ENCODE measurements around the gene FLAD1.

FLAD1 gene

GRCh38 chr1:154974102-154974807 is 8.9 kb upstream of the FLAD1 start, which contains the start of gene CKS1B (continued):
- no peak for TF ChIP-seq ZNF704 (tag by site-specific recombination; IDR thresholded peaks at IDR 0.05)
- TF ChIP-seq ZNF112 (tag by site-specific recombination; IDR thresholded peaks at IDR 0.05) = no peak
- no peak for TF ChIP-seq ZNF404 (tag by site-specific recombination; IDR thresholded peaks at IDR 0.05)
- TF ChIP-seq ZNF10 (tag by site-specific recombination; IDR thresholded peaks at IDR 0.05) = no peak
- peak; percentile 99 for TF ChIP-seq BCL11A (tag by site-specific recombination; IDR thresholded peaks at IDR 0.05; ENCODE audit: low read depth)
- TF ChIP-seq WT1 (tag by site-specific recombination; IDR thresholded peaks at IDR 0.05) = no peak
- TF ChIP-seq ZNF747 (tag by site-specific recombination; IDR thresholded peaks at IDR 0.05) = no peak
- TF ChIP-seq ZNF449 (tag by site-specific recombination; IDR thresholded peaks at IDR 0.05) = no peak
- TF ChIP-seq ZNF184 (tag by site-specific recombination; IDR thresholded peaks at IDR 0.05) = 0 out of 2 replicates have a peak, but pooled peaks have one; percentile 40
- TF ChIP-seq ZNF133 (tag by site-specific recombination; IDR thresholded peaks at IDR 0.05) = no peak
- TF ChIP-seq ZNF555 (tag by site-specific recombination; conservative IDR thresholded peaks at IDR 0.05) = no peak
- no peak for TF ChIP-seq ZNF114 (tag by site-specific recombination; IDR thresholded peaks at IDR 0.05)
- TF ChIP-seq ZNF558 (tag by site-specific recombination; IDR thresholded peaks at IDR 0.05) = peak; percentile 29; the same call in 1 of the 2 replicates
- peak; percentile 11 for TF ChIP-seq ZNF76 (tag by site-specific recombination; IDR thresholded peaks at IDR 0.05; ENCODE audit: borderline replicate concordance, low read depth)
- TF ChIP-seq ZNF639 (tag by site-specific recombination; IDR thresholded peaks at IDR 0.05) = peak; percentile 69
- no peak for TF ChIP-seq ZNF830 (tag by site-specific recombination; IDR thresholded peaks at IDR 0.05; ENCODE audit: low read depth)
- TF ChIP-seq PRDM6 (tag by site-specific recombination; IDR thresholded peaks at IDR 0.05) = no peak
- peak; percentile 75; the same call in 1 of the 2 replicates for TF ChIP-seq ZNF600 (tag by site-specific recombination; IDR thresholded peaks at IDR 0.05)
- TF ChIP-seq ZNF692 (tag by site-specific recombination; IDR thresholded peaks at IDR 0.05) = no peak; the same call in 1 of the 2 replicates
- TF ChIP-seq ZNF140 (tag by site-specific recombination; IDR thresholded peaks at IDR 0.05) = no peak
- TF ChIP-seq ZNF529 (tag by site-specific recombination; IDR thresholded peaks at IDR 0.05; ENCODE audit: insufficient replicate concordance) = no peak
- no peak for TF ChIP-seq GFI1B (tag by site-specific recombination; IDR thresholded peaks at IDR 0.05)
- TF ChIP-seq ZIC2 (tag by site-specific recombination; IDR thresholded peaks at IDR 0.05) = no peak
- TF ChIP-seq MYNN (tag by site-specific recombination; IDR thresholded peaks at IDR 0.05; ENCODE audit: borderline replicate concordance) = no peak
- TF ChIP-seq KLF1 (tag by site-specific recombination; IDR thresholded peaks at IDR 0.05) = no peak
- no peak for TF ChIP-seq ZNF670 (tag by site-specific recombination; IDR thresholded peaks at IDR 0.05; ENCODE audit: low read depth)
- peak; percentile 88 for TF ChIP-seq ZNF518A (tag by site-specific recombination; conservative IDR thresholded peaks at IDR 0.05; ENCODE audit: low read depth)
- no peak for TF ChIP-seq ZNF837 (tag by site-specific recombination; IDR thresholded peaks at IDR 0.05)

Measured in HEK293 (cell line).